WTC11 (cell line): Measurements from ENCODE around the gene DTWD2. TPM values are rescaled to one million over a fixed set of nuclear protein-coding genes. Genes with fewer than 3 reads are reported as not detected.

Experiments used
- ATAC-seq: fragments of 200-7000 bp; cut with Tn5 transposase; 2 replicates; pipeline ENCODE4 v1.10.0; 2021; ENCODE audit warnings: mild to moderate bottlenecking, moderate library complexity
- CTCF ChIA-PET: fragments of 300-600 bp; sonication (Branson Sonifier 250); formaldehyde crosslinking; loops from one replicate; lab custom pipeline; 2021; ENCODE audit warnings: antibody characterized with exemption; lab: Charles Lee
- POLR2A ChIA-PET: fragments of 350-600 bp; sonication (Branson Sonifier 250); formaldehyde crosslinking; loops from one replicate; lab custom pipeline; 2021; ENCODE audit warnings: antibody characterized with exemption; lab: Charles Lee
- DNase-seq: peaks from one replicate; pipeline ENCODE4 v3.0.0; 2021; ENCODE audit warnings: low spot score
- H3K27ac Mint-ChIP-seq: 2 replicates; pipeline ENCODE4 v1.8.0; 2021; ENCODE audit warnings: mixed read lengths
- H3K27me3 Mint-ChIP-seq: 2 replicates; pipeline ENCODE4 v1.8.0; 2021; ENCODE audit warnings: low read depth, mild to moderate bottlenecking, moderate library complexity, mixed read lengths
- H3K36me3 Mint-ChIP-seq: 2 replicates; pipeline ENCODE4 v1.8.0; 2021; ENCODE audit warnings: mixed read lengths
- H3K4me1 Mint-ChIP-seq: 2 replicates; pipeline ENCODE4 v1.8.0; 2022; ENCODE audit warnings: mixed read lengths
- H3K4me3 Mint-ChIP-seq: 2 replicates; pipeline ENCODE4 v1.8.0; 2021; ENCODE audit warnings: mild to moderate bottlenecking, moderate library complexity, mixed read lengths
- H3K9me3 Mint-ChIP-seq: 2 replicates; pipeline ENCODE4 v1.8.0; 2021; ENCODE audit warnings: mixed read lengths
- ARID4B ChIP-seq: sonication (generic); formaldehyde crosslinking; IDR thresholded peaks from 2 replicates; pipeline ENCODE4 v1.8.0; 2023; ENCODE audit warnings: missing genetic modification reagents, mild to moderate bottlenecking, borderline replicate concordance
- E2F4 ChIP-seq: sonication (generic); formaldehyde crosslinking; IDR thresholded peaks from 2 replicates; pipeline ENCODE4 v1.8.1; 2022; ENCODE audit warnings: low read depth, mild to moderate bottlenecking, moderate library complexity, missing genetic modification reagents, borderline replicate concordance
- ELF4 ChIP-seq: sonication (generic); formaldehyde crosslinking; IDR thresholded peaks from 2 replicates; pipeline ENCODE4 v1.8.1; 2022; ENCODE audit warnings: low read depth, mild to moderate bottlenecking, moderate library complexity, missing genetic modification reagents
- GRHL2 ChIP-seq: fragments of 250-450 bp; sonication (Bioruptor Pico); IDR thresholded peaks from 2 replicates; pipeline ENCODE4 v1.8.0; 2022; ENCODE audit warnings: mild to moderate bottlenecking, moderate library complexity; ENCODE audit not compliant: insufficient replicate concordance, severe bottlenecking
- HMGA2 ChIP-seq: fragments of 250-450 bp; sonication (Bioruptor Pico); IDR thresholded peaks from 2 replicates; pipeline ENCODE4 v1.4.0; 2021; ENCODE audit warnings: mild to moderate bottlenecking, moderate library complexity
- IRF1 ChIP-seq: sonication (generic); formaldehyde crosslinking; IDR thresholded peaks from 2 replicates; pipeline ENCODE4 v1.8.0; 2023; ENCODE audit warnings: missing genetic modification reagents
- NR3C1 ChIP-seq: sonication (generic); formaldehyde crosslinking; conservative IDR thresholded peaks from 2 replicates; pipeline ENCODE4 v1.8.1; 2023; ENCODE audit warnings: low read depth, mild to moderate bottlenecking, missing genetic modification reagents
- OVOL2 ChIP-seq: fragments of 250-450 bp; sonication (Bioruptor Pico); IDR thresholded peaks from 2 replicates; pipeline ENCODE4 v1.9.0; 2021; ENCODE audit warnings: mild to moderate bottlenecking, borderline replicate concordance
- RORB ChIP-seq: fragments of 250-450 bp; sonication (Bioruptor Pico); IDR thresholded peaks from 2 replicates; pipeline ENCODE4 v1.9.0; 2021; ENCODE audit warnings: mild to moderate bottlenecking
- STAT6 ChIP-seq: sonication (generic); formaldehyde crosslinking; conservative IDR thresholded peaks from 2 replicates; pipeline ENCODE4 v1.8.1; 2023; ENCODE audit warnings: mild to moderate bottlenecking, low read depth, missing genetic modification reagents, moderate library complexity
- TEAD1 ChIP-seq: sonication (generic); formaldehyde crosslinking; IDR thresholded peaks from 2 replicates; pipeline ENCODE4 v1.8.0; 2022; ENCODE audit warnings: mild to moderate bottlenecking, missing genetic modification reagents
- ZBTB21 ChIP-seq: sonication (generic); formaldehyde crosslinking; IDR thresholded peaks from 2 replicates; pipeline ENCODE4 v1.8.1; 2023; ENCODE audit warnings: mild to moderate bottlenecking, missing genetic modification reagents, borderline replicate concordance
- ZNF219 ChIP-seq: sonication (generic); formaldehyde crosslinking; IDR thresholded peaks from 2 replicates; pipeline ENCODE4 v1.8.0; 2023; ENCODE audit warnings: missing genetic modification reagents, mild to moderate bottlenecking, borderline replicate concordance
- ZNF396 ChIP-seq: fragments of 250-450 bp; sonication (Bioruptor Pico); IDR thresholded peaks from 2 replicates; pipeline ENCODE4 v1.8.0; 2021; ENCODE audit warnings: mild to moderate bottlenecking, moderate library complexity, borderline replicate concordance
- ZNF532 ChIP-seq: fragments of 250-450 bp; sonication (Bioruptor Pico); IDR thresholded peaks from 2 replicates; pipeline ENCODE4 v1.9.0; 2021; ENCODE audit warnings: mild to moderate bottlenecking, borderline replicate concordance
- ZNF671 ChIP-seq: fragments of 250-450 bp; sonication (Bioruptor Pico); IDR thresholded peaks from 2 replicates; pipeline ENCODE4 v1.8.0; 2021; ENCODE audit warnings: mild to moderate bottlenecking
- total RNA-seq: library from RNA; stranded (reverse); gene quantifications from 3 replicates; pipeline ENCODE4 v1.2.3, GENCODE V29; 2021

DTWD2 gene
- total RNA-seq, 1 experiment from 2014 or later: 13.1 TPM

GRCh38 chr5:118873417-118873816 lies 114.9 kb downstream of the DTWD2 start:
- TF ChIP-seq IRF1: no peak
- TF ChIP-seq TEAD1 (CRISPR knock-in tag): no peak
- TF ChIP-seq STAT6 (CRISPR knock-in tag): no peak
- no peak for TF ChIP-seq ARID4B
- TF ChIP-seq OVOL2 (CRISPR knock-in tag): no peak
- no peak for TF ChIP-seq ZNF532 (CRISPR knock-in tag)
- no peak for TF ChIP-seq ZBTB21 (CRISPR knock-in tag)
- no peak for TF ChIP-seq HMGA2 (CRISPR knock-in tag)
- no peak for TF ChIP-seq ZNF396 (CRISPR knock-in tag)
- TF ChIP-seq E2F4: no peak
- TF ChIP-seq NR3C1 (CRISPR knock-in tag): no peak
- no peak for TF ChIP-seq RORB (CRISPR knock-in tag)
- no peak for TF ChIP-seq ZNF219 (CRISPR knock-in tag)
- TF ChIP-seq ZNF671 (CRISPR knock-in tag): no peak
- TF ChIP-seq GRHL2 (CRISPR knock-in tag): no peak
- no peak for TF ChIP-seq ELF4
- H3K36me3 Mint-ChIP-seq: peaks cover 49% of the 10 kb centered on the region
- ATAC-seq: no peak
- peaks cover 11% of the 10 kb centered on the region for H3K4me1 Mint-ChIP-seq
- H3K27ac Mint-ChIP-seq: no peak overlapping the region
- H3K4me3 Mint-ChIP-seq: no peak overlapping the region
- H3K27me3 Mint-ChIP-seq: no peaks in the 10 kb centered on the region
- CTCF ChIA-PET: no interaction called here
- POLR2A ChIA-PET: no interaction called here
- DNase-seq: no peak
- peaks cover 52% of the 10 kb centered on the region for H3K9me3 Mint-ChIP-seq
